Heart left ventricle (tissue), 13 donors: ENCODE measurements around the gene DSE.

Experiments
- POLR2A ChIP-seq, 2 donors: fragments of 450-650 bp; IDR thresholded peaks; one replicate each; pipeline ENCODE4 v1.6.1; 2017; ENCODE audit warnings: antibody characterized with exemption in 2 of 2, mild to moderate bottlenecking in 2 of 2, moderate library complexity in 2 of 2
- TF ChIP-seq, protein P1 (sequence below), 12 donors: fragments of 200-600 bp; sonication (generic) in 4 of 12; IDR thresholded peaks; one replicate each; pipeline versions ENCODE4 v1.5.0 to v1.8.0; 2018 to 2022; ENCODE audit warnings: antibody characterized with exemption in 12 of 12, mild to moderate bottlenecking in 5 of 12
- donor health status: ischemic (EF 13 %, LVEDD 7.1; RV severe dilation, severe dysfunction).
- donor health status: DM: no; HTN: yes; CAD: no.
- donor health status: DM: no; HTN: no; CAD: no.
- donor health status: ischemic (EF 25% LVEDD 6.9; RV normal size, moderate dysfunction).
- donor health status: ischemic (EF 25% LVEDD 5.7; RV mildly dilated, moderate dysfunction).
- donor health status: ischemic (EF 35%, LVEDD 5.7; RV mildly dilated, moderate dysfunction).
- donor health status: nonischemic (EF 11% LVEDD 7.7; RV severe dilation, severe dysfunction).
- donor health status: DM: yes; HTN: yes; CAD: no.
- donor health status: PGD.
- donor health status: ischemic (EF 29% LVEDD 5.4; RV normal size, mild dysfunction).
- donor health status: nonischemic (EF 23%, LVEDD 6.1; RV moderate dilation, normal function).

DNA sequence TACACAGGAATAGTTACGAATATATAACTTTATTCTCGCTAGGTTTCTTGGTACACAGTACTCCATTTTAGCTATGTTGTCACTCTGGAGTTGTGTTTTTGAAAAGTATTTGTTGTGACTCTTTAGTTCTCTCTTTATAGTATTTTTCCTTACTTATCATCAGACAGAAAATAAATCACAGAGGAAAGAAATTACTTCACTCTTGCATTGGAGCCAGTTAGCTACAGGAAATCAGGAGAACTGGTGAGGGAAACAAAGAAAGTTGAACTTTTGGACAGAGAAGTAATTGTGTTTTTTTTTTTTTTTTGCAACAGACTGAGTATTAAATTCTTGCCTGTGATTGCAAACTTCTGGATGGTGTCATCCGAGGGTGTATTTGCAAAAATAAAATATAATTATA is 33.9 kb downstream of the DSE start:
- no peak for TF ChIP-seq POLR2A (IDR thresholded peaks at IDR 0.05)
- TF ChIP-seq, protein P1, sequence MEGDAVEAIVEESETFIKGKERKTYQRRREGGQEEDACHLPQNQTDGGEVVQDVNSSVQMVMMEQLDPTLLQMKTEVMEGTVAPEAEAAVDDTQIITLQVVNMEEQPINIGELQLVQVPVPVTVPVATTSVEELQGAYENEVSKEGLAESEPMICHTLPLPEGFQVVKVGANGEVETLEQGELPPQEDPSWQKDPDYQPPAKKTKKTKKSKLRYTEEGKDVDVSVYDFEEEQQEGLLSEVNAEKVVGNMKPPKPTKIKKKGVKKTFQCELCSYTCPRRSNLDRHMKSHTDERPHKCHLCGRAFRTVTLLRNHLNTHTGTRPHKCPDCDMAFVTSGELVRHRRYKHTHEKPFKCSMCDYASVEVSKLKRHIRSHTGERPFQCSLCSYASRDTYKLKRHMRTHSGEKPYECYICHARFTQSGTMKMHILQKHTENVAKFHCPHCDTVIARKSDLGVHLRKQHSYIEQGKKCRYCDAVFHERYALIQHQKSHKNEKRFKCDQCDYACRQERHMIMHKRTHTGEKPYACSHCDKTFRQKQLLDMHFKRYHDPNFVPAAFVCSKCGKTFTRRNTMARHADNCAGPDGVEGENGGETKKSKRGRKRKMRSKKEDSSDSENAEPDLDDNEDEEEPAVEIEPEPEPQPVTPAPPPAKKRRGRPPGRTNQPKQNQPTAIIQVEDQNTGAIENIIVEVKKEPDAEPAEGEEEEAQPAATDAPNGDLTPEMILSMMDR (IDR thresholded peaks at IDR 0.05): no peak
